GM19035 (cell line): Measurements from ENCODE around the gene CIB4.

ENCODE experiments used
- ATAC-seq: cut with Tn5 transposase; IDR thresholded peaks from one replicate; pipeline ENCODE4 v1.9.1; 2021; ENCODE audit not compliant: unreplicated experiment

CIB4 gene

GRCh38 chr2:26644188-26644835 is 3.1 kb upstream of the CIB4 start:
- ATAC-seq: no peak

DNA sequence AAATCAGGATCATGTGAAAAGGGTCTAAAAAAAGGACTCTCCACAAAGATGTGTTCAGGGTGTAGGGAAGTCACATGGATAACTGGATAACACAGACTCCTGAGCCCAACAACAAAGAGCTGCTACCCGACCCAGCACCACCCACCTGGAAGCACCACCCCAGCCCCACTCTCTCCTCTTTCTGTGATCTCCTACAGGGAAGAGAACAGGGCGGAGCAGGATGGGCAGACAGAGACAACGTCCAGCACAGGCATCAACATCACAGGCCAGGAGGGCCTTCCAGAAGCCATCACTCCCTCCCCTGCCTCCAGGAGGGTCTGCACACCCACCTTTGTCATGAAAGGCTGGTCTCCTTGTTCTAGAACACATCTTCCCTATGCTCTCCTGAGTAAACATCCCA is 1.3 kb upstream of the CIB4 start:
- ATAC-seq: no peak

DNA sequence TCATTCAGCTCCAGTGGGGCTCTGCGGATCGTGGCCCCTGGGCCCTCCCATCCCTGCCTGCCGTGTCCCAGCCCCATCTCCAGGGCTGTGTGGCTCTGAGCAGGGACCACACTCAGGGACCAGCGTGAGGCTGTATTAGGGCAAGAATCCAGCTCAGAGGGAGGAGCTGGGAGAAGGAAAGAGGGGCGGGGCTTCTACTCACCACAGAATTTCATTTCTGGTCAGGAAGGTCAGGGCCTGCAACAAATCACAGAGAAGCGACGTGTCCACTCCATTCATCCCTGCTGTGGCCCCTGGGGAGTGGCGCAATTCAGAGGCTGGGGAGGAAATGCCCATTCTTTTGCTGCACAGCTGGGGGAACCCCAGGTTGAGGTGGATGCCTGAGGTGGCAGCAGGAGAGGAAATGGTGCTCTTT is 828 bp downstream of the CIB4 start:
- no peak for ATAC-seq

DNA sequence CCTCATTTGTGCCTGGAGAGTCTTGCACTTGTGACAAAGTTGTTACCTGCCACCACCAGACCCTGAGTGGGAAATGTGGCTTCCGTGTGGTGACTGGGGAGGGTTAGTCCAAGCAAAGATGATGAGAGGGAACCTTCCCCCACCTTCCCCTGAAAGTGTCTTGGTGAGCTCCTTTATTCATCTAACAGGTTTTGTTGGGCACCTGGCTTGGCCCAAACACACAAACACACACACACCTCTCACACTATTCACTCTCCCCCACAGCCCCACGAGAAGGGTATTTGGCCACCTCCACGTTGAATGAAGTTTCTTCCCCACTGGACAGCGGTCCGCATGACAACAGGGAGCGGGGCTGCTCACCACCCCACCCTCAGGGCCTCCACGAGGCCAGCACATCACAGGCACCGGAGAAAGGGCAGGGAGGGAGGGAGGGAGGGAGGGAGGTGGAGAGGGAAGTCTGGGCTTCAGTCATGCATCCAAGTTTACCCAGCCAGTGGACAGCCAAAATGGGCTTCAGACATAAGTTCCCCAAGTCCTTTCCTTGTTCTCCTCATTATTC is 1.4 kb downstream of the CIB4 start:
- ATAC-seq: no peak

DNA sequence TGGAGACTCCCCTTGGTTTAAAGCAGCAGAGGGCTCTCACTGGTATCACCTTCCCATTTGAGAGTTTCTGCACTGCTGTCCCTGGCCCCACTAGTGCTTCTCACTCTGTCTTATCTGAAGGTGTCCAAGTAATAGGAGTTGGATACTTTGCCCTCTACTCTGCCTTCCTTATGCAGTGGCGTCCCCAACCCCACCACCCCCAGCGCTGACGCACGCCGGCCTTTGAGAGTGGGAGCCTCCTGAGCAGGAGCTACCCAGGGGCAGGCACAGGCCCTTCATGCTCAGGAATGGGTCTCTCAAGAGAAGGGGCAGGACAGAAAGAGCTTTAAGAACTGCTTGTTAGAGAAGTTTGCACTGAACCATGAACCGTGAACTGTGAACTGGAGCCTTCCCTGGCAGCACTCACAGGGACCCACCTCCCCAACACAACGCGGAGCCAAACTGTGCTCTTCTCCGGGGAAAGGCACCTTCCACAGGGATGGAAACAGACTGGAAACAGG is 3.3 kb downstream of the CIB4 start:
- ATAC-seq: no peak

DNA sequence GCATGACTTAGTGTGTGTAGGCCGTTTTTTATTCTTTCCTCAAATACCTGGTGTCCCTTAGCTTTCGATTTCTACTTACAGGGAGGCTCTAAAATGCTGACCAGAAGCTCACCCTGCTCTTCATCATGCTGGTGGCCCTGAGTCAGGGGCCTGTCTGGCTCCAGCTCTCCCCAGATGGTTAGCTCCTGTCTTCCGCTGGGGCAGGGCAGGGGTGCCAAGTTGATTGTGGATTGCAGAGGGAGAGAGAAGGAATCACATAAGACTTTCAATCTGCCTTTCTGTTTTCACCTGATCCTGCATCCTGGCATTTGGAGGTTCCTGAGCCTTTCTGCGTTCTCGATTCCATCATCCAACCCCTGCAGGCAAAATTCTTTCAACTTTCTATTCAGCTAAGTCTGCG is 4.2 kb downstream of the CIB4 start:
- ATAC-seq: no peak

GRCh38 chr2:26635401-26635800 is 5.8 kb downstream of the CIB4 start:
- no peak for ATAC-seq

- ATAC-seq: no peak
Observed at GRCh38 chr2:26634636-26635230, 6.4 kb downstream of the CIB4 start.

GRCh38 chr2:26633993-26634595 is 7.1 kb downstream of the CIB4 start:
- no peak for ATAC-seq

DNA sequence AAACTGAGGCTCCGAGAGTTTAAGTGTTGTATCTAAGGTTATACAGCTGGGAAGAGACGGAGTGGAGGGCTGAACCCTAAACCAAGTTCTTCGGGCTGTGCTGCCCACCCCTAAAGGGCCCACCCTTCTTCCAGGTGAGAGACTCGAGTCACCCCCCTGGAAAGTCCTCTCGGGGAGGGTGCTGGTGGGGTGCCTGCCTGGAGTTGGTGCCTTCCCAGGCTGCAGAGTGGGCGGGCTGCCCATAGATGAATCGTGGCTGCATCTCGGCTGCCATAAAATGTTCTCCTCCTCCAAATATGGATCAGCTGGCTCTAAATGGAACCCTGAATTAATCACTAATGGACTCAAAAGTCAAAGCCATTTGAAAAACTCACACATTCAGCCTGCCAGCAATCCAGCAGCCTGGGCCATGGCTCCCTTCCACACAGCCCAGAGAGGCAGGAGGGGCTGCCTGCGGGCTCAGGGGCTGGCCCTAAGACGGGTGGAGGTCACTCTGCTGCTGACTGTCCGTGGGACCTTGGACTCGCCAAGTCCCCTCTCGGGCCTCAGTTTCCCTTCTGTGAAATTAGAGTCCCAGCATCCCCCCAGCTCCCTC is 7.7 kb downstream of the CIB4 start:
- ATAC-seq: no peak

- no peak for ATAC-seq
Observed at GRCh38 chr2:26632624-26633185, 8.5 kb downstream of the CIB4 start.

DNA sequence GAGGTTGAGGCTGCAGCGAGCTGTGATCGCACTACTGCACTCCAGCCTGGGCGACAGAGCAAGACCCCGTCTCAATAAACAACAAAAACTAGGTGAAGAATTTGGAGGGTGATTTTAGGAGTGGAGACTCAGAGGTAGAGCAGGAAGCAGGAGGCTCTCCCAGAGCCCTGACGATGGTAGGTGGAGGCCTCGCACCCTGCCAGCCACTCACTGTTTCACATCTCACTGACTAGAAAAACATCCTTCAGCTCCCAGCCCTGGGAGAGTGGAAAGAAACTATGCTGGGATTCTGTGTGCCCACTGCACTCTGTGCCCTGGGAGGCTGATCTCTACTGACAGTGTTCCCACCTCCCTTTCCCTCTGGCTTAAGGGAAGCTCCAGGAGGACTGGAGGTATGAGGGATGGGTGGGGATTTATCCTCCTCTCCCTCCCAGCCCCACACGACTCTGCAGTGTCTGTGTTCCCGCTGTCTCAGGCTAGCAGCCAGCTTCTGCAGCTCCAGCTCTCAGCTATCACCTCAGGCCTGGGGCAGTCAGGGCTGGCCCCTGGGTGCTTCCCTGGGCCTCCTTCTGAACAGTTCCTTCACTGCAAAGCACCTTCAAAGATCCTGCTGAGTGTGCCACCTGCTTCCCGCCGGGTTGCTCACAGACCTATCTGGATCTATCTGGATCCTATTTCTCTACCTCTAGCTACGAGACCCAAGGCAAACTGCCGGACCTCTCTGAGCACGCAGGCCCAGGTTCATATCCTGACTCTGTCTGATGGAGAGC is 9.6 kb downstream of the CIB4 start:
- ATAC-seq: no peak

- ATAC-seq: no peak
Observed at GRCh38 chr2:26630669-26631360, 10.4 kb downstream of the CIB4 start.

DNA sequence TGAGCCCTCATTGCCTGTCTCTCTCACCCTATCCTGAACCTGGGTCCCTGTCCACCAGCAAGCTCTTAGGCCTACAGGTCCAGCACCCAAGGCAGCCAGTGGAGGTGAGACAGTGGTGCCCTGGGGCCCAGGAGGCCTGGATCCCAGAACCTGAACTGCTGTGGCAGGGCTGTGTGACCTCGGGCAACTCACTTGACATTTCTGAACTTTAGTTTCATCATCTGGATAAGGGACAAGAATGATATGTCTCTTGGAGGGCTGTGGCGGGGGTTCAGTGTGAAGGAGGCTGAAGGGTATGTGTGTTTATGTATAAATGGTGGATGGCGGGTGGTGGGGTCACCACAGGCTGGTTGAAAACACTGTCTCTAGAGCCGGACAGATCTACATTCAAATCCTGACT is 10.9 kb downstream of the CIB4 start:
- no peak for ATAC-seq

DNA sequence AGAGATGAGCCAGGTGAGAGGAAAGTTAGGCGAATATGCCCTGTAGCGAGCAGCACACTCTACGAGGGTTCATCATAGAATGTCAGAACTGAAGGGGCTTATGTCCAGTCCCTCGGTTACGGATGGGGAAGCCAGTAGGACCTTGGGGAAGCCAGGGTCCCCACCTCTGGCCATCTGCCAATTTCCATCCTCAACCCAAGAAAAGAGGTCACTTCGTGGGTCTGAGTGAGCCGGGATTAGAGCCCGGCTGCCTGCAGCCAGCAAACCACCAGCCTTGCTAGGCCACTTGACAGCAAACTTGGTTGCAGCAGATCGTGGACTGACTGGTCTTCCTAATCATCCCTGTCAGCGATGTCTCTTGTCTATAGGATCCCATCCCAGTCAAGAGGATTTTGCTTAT is 11.4 kb downstream of the CIB4 start:
- no peak for ATAC-seq

- ATAC-seq: no peak
Observed at GRCh38 chr2:26629346-26629630, 11.9 kb downstream of the CIB4 start.

- no peak for ATAC-seq
Observed at GRCh38 chr2:26628561-26629345, 12.4 kb downstream of the CIB4 start.

DNA sequence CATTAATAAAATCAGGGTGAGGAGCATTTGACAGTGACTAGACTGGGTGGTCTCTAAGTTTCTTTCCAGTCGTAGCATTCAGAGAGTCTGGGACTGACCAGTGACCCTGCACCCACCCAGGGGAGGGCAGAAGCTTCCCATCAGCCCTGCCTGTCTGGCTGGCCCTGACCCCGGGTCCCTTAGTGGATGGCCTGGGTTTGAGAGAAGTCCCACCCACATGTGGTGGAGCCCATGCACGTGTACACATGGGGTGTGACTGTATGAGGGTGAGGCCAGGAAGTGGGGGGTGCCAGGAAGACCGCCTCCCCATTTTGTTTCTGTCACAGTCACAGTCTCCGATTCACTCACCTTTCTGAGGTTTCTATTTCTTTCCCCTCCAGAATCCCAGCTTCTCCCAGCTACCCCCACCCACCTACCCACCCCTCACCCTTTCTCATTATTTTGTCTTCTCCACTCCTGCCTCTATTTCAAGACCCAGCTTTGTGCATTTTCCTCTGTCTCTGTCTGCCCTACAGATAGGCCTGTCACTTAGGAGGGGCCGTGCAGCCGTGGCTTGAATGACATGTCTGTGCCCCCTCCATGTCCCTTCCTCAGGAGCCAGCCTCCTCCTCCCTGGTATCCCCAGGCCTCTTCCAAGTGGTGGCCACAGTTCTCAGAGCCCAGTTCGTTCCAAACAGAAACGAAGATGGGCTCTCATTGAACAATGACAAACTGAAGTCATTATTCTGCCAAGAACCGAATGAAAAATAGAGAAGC is 13.6 kb downstream of the CIB4 start:
- no peak for ATAC-seq

DNA sequence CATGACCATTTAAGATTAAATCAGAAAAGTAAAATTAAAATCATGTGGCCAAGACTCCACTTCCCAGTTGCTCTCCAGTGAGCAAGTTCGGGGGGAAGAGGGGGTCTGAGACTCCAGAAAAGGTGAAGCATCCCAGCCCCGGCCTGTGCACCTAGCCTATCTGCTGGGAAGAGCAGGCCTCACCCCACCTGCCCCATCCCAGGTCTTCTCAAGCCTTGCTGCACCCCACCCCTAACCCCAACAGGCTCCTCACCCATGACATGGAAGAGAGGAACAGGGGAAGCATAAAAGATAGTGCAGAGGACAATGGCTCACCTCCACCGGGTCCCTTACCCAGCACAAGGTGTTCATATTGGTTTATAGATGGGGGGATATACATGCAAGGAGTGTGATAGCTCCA is 14.6 kb downstream of the CIB4 start:
- ATAC-seq: no peak
